Parathyroid adenoma (tissue), 2 donors: Measurements from ENCODE around the gene MYO5C.

Experiments used
- H2AFZ ChIP-seq: fragments of 300-600 bp; sonication (generic); one replicate; pipeline ENCODE4 v1.7.0; 2017; ENCODE audit warnings: antibody characterized with exemption, mild to moderate bottlenecking
- H3K27ac ChIP-seq: fragments of 300-600 bp; sonication (generic); one replicate; pipeline ENCODE4 v1.7.0; 2017
- H3K27me3 ChIP-seq: fragments of 300-600 bp; sonication (generic); one replicate; pipeline ENCODE4 v1.7.0; 2017; ENCODE audit warnings: low read length; ENCODE audit not compliant: control insufficient read depth, insufficient read depth
- H3K36me3 ChIP-seq: fragments of 300-600 bp; sonication (generic); one replicate; pipeline ENCODE4 v1.7.0; 2017; ENCODE audit warnings: low read length; ENCODE audit not compliant: control insufficient read depth, insufficient read depth
- H3K4me1 ChIP-seq: fragments of 300-600 bp; sonication (generic); one replicate; pipeline ENCODE4 v1.7.0; 2017; ENCODE audit warnings: control low read depth
- H3K4me2 ChIP-seq: fragments of 300-600 bp; sonication (generic); one replicate; pipeline ENCODE4 v1.7.0; 2017; ENCODE audit warnings: low read length
- H3K4me3 ChIP-seq: fragments of 300-600 bp; sonication (generic); one replicate; pipeline ENCODE4 v1.7.0; 2017; ENCODE audit warnings: low read depth, low read length
- H3K79me2 ChIP-seq: fragments of 300-600 bp; sonication (generic); one replicate; pipeline ENCODE4 v1.7.0; 2017; ENCODE audit warnings: control low read depth
- H3K9ac ChIP-seq: fragments of 300-600 bp; sonication (generic); one replicate; pipeline ENCODE4 v1.7.0; 2017; ENCODE audit warnings: mild to moderate bottlenecking
- H3K9me3 ChIP-seq: fragments of 300-600 bp; sonication (generic); one replicate; pipeline ENCODE4 v1.7.0; 2017; ENCODE audit warnings: low read length; ENCODE audit not compliant: control insufficient read depth
- CTCF ChIP-seq: fragments of 300-600 bp; sonication (generic); IDR thresholded peaks from one replicate; pipeline ENCODE4 v1.7.0; 2017; ENCODE audit warnings: antibody characterized with exemption, mild to moderate bottlenecking
- donor health status: primary hyperparathyroidism.

Gene MYO5C

GRCh38 chr15:52144656-52145178, 150.9 kb downstream of the MYO5C start:
- no peaks in the 10 kb centered on the region for H3K9me3 ChIP-seq
- TF ChIP-seq CTCF: no peak
- no peak overlapping the region for H3K27ac ChIP-seq
- no peaks in the 10 kb centered on the region for H3K79me2 ChIP-seq
- H3K9ac ChIP-seq: no peak overlapping the region
- H3K27me3 ChIP-seq: no peaks in the 10 kb centered on the region
- H2AFZ ChIP-seq: no peak overlapping the region
- no peak overlapping the region for H3K4me3 ChIP-seq
- H3K4me2 ChIP-seq: no peak overlapping the region
- no peaks in the 10 kb centered on the region for H3K36me3 ChIP-seq
- H3K4me1 ChIP-seq: no peaks in the 10 kb centered on the region

GRCh38 chr15:52143873-52144272, 151.7 kb downstream of the MYO5C start:
- H3K36me3 ChIP-seq: no peaks in the 10 kb centered on the region
- no peak overlapping the region for H3K4me3 ChIP-seq
- H3K9me3 ChIP-seq: no peaks in the 10 kb centered on the region
- H3K27ac ChIP-seq: no peak overlapping the region
- no peak overlapping the region for H2AFZ ChIP-seq
- H3K9ac ChIP-seq: no peak overlapping the region
- H3K27me3 ChIP-seq: no peaks in the 10 kb centered on the region
- TF ChIP-seq CTCF: no peak
- no peaks in the 10 kb centered on the region for H3K4me1 ChIP-seq
- no peak overlapping the region for H3K4me2 ChIP-seq
- no peaks in the 10 kb centered on the region for H3K79me2 ChIP-seq
